ELR (cell line): ENCODE data around the gene ATP2B2.

ENCODE experiments used
- DNase-seq: peaks from one replicate; pipeline ENCODE4 v3.0.0-alpha.2; 2015; ENCODE audit warnings: low read depth

Gene ATP2B2

DNA sequence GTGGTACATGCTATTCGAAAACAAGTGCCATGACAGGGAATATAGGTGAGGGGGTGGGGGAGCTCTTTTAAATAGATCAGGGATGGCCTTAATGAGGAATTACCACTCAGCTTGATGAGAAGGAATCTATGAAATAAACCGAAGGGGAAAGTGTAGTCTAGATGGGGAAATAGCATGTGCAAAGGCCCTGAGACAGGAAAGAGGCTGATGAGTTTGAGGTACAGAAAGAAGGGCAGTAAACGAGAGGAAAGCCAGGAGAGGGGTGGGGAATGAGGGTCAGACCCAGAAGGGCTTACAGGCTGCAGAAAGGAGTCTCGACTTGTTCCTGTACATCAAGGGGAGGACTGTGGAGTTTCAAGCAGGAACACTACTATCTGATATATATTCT is 12.2 kb downstream of the ATP2B2 start:
- DNase-seq = no peak

DNA sequence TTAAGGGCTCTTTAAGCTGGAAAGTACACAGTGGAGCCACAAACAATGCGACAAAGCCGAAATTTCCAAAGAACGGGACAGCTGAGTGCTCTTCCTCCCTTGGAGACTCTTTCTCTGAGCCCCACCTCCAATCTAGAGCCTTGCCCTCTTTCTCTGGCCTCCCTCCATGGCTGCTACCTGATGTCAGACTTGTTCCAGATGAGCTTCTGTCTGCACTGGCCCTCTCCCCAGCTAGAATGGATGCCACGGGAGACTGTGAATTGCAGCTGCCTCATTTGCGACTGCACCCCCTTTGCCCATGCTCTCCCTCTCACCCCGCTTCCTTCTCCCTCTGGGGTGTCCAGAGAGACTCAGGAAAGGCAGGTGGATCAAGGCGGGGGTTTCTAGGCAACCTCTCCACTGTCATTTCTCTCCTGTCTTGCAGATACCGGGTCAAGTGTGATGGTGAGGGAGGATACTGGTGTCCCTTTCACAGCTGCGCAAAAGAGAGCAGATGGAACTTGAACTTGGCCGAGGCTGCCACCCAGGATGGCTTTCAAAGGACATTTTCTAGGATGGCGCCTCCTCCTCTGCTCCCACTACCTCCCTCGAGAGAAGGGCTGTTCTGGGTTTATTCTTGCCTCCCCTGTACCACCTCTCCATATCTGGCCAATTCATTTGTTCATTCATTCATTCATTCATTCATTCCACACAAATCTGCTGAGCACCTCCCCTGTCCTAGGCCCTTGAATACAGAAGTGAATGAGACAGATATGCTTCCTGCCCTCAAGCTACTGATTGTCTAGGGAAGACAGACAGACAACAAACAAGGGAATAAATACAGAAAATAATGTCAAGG is 12.8 kb downstream of the ATP2B2 start:
- DNase-seq = no peak

DNA sequence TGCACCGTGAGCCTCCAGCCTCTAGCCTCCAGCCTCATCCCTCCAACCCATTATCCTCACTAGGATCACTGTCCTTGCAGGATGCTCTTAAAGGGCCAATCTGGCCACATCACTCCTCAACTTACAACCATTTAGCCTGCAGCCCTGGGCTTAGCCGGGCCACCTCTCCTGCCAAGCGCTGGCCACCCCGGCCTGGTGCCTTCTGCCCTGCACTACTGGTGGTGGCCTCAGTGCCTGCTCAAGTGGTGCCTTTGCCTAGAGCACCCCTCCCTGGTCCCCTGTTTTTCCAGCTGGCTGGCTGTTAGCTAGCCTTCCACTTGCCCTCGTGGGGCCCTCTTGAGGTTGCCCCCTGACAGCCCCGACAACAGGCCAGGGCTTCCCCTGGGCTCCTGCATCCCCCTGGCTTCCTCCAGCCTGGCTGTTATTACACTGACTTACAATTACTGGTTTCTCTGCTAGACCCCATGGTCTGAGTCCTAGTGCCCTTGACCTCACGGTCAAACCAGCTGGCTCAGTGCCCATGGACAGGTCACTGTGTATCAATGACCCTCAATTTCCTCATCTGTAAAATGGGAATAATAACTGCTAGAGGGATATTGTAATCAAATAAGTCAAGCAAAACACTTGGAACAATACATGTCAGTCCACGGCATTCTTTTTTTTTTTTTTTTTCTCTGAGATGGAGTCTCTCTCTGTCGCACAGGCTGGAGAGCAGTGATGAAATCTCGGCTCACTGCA is 15.5 kb downstream of the ATP2B2 start:
- DNase-seq = no peak

DNA sequence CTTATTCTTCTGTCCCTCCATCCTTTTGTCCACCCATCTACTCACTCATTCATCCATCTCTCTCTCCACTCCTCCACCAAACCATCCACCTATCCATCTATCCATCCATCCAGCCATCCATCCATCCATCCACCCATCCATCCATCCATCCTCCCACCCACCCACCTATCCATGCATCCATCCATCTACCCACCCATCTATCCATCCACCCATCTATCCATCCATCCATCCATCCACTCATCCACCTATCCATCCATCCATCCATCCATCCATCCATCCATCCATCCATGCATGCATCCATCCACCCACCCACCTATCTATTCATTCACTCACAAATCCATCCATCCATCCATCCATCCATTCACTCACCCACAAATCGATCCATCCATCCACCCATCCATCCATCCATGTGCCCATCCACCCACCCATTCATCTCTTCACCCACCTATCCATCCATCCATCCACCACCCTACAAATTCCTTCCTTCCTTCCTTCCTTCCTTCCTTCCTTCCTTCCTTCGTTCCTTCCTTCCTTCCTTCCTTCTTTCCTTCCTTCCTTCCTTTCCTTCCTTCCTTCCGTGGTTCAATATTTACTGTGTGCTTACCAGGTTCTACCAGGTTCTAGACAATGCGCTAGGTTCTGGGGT is 17.3 kb downstream of the ATP2B2 start:
- no peak for DNase-seq

DNA sequence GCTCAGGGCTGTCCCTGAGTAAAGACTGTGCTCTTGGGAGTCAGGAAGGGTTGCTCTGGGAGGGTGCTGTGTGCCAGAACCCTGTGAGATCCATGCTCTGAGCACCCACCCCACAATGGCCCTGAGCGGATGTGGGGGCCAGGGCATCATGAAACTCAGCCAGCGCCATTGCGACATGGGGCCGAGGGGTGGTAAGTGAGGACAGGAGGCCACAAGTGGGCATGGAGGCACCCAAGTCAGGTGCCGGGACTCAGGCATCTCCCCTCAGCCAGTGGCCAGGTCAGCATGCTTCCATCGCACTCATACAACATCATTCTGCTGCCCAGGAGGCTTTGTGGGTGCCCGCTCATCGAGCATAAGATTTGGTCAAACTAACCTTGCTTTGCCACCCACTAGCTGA is 19.6 kb downstream of the ATP2B2 start:
- DNase-seq = no peak

DNA sequence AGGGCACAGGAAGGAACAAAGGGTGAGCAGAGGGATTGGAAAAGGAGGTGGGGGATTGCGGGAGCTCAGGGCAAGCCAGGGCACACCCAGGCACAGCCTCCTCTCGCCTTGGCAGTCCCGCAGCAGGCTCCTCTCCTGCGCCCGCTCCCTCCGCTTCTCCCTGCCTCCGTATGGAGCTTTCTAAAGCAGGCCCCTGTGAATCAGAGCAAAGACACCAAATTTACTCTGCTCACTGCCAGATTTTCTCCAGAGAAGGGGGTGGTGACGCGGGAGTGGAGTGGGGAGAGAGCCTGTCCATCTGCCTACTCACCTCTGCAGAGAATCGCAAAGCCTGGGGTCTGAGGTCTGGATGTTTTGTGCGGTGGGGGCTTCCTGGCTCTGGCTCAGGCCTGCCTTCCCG is 20.0 kb downstream of the ATP2B2 start:
- no peak for DNase-seq

DNA sequence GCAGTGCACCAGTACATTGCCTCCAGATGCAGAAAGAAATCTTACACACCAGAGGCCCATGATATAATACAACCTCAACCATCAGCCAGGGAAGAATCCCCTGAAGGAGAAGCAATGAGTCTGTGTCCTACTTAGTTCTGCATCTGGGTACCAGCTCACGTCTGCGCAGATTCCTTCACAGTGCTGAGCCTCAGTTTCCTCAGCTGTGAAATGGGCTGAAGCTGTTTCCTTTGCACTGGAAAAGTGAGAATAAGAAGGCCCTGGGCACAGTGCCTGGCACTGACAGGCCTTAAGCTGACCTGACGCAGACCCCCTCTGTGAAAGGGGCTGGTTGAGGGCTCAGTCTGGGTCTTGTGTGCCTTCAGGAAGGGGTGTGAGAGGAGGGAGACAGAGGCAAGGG is 20.7 kb downstream of the ATP2B2 start:
- no peak for DNase-seq

DNA sequence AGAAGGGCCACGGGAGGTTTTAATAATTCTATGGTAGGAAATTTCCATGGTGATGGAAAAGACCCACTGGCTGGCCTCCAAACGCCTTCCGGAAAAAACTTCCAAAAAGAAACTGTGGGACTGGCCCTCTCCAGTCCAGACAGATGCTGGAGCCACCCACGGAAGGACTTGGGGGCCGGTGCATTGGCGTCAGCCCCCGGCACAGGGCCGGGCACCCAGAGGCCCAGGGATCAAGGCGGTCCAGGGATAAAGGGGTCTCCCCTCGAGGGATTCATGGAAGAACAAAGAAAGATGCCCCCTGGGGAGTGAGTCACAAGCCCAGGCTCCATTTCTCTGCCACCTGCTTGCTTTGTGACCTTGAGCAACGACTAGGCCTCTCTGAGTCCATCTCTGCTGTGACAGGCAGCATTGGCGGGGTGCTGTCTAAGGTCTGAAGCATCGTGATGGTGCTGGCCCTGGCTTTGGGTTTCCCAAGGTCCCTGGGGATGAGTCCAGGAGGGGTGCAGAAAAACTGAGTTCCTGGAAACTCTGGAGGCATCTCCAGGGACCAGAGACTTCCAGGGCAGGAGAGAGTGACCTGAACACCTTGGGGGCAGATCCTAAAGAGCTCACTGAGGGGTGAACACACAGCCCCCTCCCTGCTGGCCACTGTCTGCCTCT is 21.6 kb downstream of the ATP2B2 start:
- no peak for DNase-seq

DNA sequence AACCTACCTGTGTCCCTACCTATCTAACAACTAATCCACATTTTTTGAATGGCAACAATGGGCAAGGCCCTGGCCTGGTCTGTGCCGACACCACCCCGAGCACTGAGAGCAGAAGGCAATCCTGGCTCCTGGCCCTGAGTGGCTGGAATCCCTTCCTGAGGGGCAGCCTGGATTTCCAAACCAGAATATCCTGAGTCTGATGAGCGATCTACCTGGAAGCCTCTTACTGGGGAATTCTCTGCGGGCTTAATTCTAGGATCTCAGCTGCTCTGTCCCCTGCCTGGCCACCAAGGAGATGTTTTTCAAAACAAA is 22.1 kb downstream of the ATP2B2 start:
- no peak for DNase-seq

DNA sequence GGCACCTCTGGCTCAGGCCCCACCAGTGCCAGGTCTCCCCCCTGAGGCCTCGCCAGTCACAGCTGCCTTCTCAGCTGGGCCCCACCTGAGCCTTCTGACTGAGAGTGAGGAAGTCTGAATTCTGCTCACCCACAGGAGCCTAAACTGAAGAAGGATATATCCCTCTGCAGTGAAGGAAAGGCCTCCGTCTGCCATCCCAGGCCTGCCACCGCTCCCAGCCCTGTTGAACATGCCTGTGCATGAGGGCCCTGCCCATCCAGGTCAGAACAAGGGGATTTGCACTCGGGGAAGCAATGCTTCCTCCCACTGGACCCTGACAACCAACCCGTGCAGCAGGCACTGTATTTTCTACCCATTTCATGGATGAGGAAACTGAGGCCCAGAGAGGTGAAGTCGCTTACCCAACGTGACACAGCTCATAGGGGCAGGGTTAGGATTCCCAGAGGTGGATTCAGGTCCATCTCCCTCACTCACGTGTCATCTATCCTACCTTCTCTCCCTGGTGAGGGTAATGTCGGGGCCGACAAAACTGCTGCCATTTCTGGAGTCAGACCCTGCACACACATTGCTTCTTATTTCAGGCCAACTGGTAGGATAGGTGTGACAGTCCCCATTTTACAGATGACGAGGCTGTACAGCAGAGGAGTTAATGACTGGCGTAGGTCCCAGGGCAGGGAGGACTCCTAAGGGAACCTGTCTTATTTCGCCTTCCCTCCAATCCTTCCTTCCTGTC is 22.6 kb downstream of the ATP2B2 start:
- no peak for DNase-seq

DNA sequence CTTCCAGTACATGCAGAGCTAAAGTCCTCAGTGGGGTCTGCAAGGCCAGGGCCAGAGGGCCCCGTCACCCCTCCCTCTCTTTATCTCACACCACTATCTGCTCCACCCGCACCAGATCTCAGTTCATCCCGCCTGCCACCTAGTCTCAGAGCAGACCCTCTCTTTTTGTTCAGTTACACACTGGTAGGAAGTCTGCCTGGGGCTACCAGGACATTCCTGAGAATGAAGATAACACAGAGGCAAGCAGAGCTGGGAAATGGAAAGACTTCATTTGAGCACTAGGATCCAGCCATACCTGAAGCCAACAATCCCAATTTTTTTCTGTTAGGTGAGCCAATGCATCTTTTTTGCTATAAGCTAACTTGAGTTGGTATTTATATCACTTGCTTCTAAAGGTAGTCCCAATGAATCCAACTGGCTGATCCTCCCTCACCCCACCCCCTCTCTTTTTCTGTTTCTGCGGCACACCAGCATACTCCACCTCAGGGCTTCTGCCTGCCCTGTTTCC is 24.5 kb downstream of the ATP2B2 start:
- no peak for DNase-seq

DNA sequence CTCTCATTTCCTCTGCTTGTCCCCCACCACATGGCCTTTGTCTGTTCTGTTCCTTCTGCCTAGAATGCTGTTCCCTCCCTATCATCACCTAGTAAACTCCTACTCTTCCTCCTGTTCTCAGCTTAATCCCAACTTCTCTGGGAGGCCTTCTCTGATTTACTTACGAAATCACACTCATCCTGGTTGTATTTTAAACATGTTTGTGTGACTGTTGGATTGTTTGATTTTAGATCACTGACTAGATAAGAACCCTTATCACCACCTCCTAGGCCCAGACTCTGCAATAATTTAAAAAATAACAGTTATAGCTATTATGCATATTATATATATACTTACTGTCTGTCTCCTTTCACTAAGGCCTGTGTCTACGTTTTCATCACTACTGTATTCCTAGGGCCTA is 26.1 kb downstream of the ATP2B2 start:
- no peak for DNase-seq

DNA sequence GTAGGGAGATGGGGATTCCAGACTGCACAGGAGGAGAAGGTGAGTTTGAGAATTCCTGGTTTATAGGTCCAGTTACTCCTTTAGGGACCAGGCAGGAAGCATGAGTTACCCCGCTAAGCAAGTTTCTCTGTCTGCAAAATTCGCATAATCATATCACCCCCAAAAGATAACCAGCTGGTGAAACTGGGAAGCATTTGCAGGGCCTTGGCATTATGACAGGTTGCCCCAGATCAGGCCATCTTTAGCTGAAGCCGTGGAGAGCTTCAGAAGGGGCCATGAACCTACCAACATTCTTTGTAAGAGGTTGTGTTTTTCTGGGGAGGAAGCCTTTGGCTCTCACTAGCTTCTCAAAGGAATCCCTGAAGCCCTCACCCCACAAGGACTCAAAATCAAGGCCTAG is 29.4 kb downstream of the ATP2B2 start:
- DNase-seq = no peak

DNA sequence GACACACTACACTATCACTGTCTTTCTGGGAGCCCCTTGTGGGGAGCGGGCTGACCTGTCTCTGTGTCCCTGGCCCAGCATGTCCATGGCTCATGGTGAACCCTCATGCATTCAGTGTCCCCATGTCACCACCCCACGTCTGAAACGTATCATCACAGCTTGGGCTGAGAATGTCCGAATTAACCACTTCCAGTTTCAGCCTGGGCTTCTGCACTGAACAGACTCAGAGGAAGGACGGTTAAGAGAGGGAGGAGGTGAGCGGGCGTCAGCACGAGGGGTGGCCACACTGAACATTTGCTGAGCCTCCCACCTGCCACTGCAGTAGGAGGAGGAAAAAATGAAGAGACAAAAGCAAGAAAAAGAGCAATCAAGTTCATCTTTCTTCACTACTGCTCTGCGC is 30.5 kb downstream of the ATP2B2 start:
- DNase-seq = no peak

DNA sequence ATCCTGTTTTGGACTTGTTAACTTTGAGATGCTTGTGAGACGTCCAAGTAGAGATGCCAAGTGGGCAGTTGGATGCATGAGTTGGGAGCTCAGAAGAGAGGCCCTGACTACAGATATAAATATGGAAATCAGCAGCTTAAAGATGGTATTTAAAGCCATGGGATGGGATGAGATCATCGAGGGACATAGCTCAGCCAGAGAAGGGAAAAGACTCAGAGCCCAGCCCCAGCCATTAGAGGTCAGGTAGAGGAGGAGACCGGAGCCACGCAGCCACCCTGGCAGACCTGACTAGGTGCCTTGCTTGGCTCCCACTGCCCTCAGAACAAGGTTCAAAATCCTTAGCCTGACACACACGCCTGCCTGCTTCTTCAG is 31.1 kb downstream of the ATP2B2 start:
- no peak for DNase-seq

DNA sequence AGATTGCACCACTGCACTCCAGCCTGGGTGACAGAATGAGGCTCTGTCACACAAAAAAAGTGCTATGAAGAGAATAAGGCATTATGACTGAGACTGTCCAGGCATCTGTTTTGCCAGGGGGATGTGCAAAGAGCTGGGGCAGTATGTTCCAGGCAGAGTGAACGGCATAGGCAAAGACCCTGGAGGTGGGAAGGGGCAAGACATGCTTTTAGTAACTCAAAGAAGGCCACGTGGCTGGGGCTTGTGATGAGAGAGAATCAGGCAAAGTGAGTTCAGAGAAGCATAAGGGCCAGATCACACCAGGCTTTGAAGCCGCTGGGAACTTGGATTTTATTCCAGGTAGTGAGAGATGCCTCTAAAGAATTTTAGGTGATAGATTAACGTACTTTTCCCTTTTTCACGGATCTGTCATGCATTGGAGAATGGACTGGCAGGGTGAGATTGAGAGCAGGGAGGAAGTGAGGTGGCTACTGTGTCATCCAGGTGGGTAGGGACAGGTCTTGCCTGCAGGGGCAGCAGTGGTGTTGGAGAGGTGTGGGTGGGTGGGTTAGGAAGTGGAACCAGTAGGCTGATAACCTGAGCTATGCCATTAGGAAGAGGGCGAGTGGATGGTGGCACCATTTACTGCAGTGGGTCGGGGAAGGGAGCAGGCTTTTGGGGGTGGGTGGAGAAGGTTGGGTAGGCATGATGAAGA is 31.7 kb downstream of the ATP2B2 start:
- DNase-seq = no peak

DNA sequence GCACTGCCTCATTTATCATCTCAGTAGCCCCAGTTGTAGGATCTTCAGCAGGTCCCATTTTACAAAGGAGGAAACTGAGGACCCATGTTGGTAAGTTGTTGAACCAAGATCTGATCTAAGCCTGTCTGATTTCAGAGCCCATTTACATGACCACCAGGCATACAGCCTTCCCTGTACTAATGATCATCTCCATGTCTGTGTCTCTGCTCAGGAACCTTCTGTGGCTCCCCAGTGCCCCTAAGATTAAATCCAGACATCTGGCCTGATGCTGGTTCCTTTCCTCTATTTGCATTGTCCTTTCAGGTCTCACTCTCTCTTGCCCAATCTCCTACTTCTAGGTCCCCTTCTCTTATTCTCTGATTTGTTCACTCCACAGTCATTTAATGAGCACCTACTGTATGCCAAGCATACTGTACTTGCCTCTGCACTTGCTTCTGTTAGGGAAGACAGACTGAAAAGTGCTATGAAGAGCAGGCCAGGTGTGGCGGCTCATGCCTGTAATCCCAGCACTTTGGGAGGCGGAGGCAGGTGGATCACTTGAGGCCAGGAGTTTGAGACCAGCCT is 32.4 kb downstream of the ATP2B2 start:
- DNase-seq = no peak

DNA sequence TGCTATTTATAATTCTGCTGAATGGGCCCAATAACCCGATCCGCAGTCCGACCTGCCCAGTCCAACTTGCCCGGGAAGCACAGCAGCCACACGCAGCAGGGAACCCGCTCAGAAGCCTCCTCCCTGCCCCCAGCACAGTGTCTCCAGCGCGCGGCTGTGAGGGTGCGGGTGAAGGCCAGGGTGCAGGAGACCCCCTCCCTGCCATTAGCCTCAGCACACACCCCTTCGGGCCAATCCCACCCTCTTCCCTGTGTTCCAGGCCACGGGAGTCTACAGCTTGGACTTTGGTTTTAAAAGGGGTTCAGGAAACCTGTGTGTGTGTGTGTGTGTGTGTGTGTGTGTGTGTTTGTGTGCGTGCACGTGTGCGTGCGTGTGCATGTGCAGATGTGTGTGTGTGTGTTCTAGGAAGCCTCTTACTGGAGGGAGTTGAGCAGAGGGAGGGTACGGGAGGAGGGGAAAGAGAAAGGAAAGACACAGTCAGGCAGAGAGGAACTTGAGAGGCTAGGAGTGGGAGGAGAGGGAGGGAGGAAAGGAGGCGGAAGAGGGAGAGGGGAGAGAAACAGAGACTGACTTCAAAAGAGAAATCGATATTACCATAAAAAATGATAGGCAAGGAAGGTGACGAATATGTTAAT is 34.2 kb downstream of the ATP2B2 start:
- no peak for DNase-seq

DNA sequence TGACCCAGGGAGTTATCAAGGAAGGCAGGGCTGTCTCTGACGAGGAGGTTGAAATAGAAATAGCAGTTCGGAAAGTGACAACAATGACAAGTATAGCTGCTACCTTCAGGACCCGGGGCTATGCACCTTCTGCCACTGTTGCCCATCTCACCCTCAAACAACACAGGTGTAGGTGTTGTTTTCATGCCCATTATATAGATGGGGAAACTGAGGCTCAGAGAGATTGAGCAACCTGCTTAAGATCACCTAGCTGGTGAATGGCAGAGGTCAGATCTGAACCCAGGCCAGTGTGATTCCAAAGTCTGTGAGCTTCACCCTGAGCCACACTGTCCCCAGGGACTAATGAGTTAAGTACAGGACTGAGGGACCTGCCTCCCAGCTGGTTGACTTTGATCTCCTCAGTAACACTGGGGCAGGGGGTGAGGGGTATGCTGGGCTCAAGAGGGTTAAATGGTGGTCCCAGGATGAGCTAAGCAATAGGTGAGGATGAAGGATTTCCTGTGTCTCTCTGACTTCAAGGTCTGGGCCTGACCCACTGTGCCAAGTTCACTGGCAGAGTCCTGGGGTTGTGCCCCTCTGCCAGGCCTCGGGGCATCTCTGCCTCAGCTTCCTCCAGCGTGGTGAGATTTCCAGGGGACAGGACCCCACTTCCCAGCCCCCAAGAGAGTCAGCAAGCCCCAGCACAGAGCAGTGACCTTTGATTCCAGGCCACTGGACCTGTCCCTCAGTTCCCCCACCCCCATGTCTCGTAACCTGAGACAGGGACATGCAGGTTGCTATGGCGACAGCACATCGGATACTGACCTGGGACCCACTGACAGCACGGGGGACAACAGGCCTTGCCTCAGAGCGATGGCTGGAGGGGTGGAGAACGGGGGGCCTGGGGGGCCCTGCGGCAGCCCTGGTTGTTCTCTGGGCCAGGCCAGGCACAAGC is 35.0 kb downstream of the ATP2B2 start:
- DNase-seq = no peak
